Midbrain (tissue), 1 donor: ENCODE results near the gene ADPRM.

Source experiments
- DNase-seq: peaks from one replicate; lab custom pipeline; 2025; lab: John Stamatoyannopoulos, UW

Gene ADPRM

DNA sequence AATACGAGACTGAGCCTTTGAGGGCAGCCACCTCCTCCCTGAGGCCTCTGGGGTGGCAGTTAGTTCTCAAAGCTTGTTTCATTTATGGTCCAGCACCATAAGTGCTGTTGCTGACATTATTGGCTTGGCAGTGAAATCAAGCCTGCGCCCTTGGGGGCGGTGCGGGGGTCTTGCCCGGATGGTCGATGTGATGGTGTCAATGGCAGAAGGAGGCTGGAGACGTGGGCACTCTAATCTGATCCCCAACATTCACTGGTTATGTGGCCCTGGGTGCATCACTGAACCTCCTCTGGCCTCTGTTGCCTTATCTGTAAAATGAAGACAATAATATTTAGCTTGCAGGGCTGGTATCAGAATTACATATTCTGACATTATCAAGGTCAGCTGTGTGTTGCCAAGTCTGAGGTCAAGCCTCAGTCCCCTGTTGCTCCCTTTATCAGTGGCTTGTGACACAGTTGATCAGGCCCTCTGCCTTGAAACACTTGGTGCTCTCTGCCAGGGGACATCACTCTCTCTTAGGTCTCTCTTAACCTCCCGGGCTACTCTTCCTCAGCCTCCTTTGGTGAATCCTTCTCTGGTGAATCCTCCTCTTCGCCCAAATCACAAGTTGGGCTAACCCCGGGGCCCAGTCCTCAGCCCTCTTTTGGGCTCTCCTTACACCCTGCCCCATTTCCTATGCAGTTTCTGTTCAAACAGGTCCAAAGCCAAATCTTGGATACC, 44.2 kb downstream of the ADPRM start:
- DNase-seq, result no peak

DNA sequence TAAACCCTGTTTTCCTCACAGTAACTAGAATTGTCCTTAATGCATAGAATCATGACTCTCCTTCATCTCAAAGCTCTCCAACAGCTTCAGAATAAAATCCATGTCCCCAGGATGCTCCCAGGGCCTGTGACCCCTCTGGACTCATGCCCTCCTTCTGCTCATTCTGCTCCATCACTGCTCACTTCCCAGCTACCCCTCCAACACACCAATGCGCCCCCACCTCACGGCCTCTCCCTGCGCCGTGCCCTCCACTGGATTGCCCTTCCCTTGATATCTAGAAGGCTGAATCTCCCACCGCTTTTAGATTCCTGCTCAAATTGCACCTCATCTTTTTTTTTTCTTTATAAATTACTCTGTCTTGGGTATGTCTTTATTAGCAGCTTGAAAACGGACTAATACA, 45.0 kb downstream of the ADPRM start:
- DNase-seq, result no peak

GRCh38 chr17:10743316-10744009, 46.1 kb downstream of the ADPRM start:
- no peak for DNase-seq

- DNase-seq, result no peak
Observed at GRCh38 chr17:10744501-10745000, 47.2 kb downstream of the ADPRM start.

GRCh38 chr17:10745231-10745630, 47.8 kb downstream of the ADPRM start:
- DNase-seq, result no peak

DNA sequence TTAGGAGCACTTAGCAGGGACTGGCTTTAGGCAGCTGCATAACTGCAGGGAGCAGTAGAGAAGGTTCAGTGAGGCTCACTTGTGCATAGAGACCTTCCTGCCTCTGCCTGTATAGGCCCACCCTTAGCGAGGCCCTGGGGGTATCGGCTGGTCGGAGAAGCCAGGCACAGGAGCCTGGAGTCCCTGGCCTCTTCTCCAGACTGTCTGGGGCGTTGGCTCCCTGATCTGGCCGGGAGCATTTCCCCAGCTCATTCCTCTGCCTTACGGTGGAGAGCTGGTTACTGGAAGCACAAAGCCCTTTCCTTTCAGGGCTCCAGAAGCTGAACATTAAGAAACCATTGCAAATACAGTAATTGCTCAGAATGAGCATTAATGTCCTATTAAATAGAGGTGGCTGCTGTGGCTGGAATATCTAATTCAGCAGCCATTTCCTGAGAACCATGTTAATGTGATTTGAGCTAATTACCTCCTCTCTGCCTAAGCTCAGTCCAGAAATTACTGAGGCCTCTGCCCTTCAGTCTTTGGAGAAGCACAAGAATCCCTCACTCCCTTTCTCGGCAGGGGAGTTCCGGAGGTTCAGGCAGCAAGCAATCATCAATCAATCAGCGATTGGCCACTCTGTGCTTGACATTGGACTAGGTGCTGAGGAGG, 51.3 kb downstream of the ADPRM start:
- DNase-seq, result no peak

- DNase-seq, result no peak
Observed at GRCh38 chr17:10750210-10750609, 52.8 kb downstream of the ADPRM start.

DNA sequence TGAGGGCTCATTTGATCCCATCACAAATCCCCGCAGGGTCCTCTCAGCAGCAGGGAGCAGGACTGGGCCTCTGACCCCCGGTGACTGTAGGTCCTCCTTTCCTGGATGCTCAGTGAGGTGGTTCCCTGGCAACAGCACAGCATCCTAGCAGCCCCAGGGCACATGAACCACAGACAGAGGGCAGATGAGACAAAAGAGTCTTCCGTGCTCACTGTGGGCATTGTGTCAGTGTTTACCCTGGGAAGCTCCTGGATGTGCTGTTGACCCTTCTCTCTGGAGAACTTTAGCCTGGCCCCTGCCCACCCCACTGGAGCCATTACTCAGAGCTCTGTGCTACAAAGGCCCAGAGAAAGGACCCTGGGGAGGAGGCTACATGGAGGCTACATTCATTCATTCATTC, 54.2 kb downstream of the ADPRM start:
- DNase-seq, result no peak

GRCh38 chr17:10752696-10753095, 55.3 kb downstream of the ADPRM start:
- no peak for DNase-seq

DNA sequence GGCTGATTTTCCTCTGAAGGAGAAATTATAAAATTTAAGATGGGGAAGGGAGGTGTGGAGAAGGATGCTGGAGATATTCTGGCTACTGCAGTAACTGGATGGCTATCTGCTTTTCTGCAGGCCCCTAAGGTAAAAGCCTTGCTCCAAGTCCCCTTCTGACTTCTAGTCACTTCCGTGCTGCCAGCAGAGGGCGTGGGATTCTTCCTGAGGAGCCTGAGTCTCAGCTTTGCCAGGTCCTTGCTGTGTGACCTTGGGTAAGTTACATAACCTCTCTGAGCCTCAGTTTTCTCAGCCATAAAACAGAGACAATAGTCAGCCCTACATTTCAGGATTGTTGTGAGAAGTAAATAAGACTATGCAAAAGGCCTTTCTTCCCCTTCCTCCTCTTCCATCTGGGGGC, 56.7 kb downstream of the ADPRM start:
- no peak for DNase-seq

- DNase-seq, result no peak
Observed at GRCh38 chr17:10754861-10755591, 57.6 kb downstream of the ADPRM start.

- DNase-seq, result no peak
Observed at GRCh38 chr17:10755592-10756127, 58.3 kb downstream of the ADPRM start.

DNA sequence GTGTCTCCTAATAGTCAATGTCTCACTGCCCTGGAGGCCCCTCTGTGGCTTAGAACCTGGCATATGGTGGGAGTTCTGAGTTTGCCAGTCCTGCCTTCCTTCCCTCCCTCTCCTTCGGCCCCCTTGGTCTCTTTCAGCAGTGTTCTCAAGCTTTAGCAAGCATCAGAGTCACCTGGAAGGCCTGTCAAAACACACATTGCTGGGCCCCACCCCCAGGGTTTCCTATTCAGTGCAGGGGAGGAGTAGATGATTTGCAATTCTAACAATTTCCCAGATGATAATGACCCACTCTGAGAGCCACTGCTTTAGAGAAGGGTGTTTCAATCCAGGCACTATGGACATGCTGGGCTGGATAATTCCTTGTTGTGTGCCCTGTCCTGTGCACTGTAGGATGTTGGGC, 58.8 kb downstream of the ADPRM start:
- DNase-seq, result no peak

- no peak for DNase-seq
Observed at GRCh38 chr17:10756619-10757018, 59.2 kb downstream of the ADPRM start.

GRCh38 chr17:10757067-10757466, 59.7 kb downstream of the ADPRM start:
- no peak for DNase-seq

DNA sequence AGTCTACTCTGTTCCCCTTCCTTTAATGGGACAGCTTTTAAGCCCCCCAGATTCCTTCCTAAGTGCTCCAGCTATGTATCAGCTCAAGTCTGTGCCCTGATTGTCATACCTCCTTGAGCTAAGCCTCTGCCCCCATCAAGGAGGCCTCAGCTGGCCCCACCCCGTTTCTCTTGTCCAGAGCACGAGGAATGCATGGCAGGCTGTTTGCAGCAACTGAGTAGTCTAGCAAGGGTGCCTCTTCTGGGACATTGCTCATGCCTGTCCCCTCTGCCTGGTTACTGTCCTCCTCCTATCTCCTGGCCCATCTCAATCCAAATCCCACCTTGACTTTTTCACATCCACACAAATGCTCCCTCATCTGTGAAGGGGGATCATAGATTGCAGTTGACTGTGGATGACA, 60.3 kb downstream of the ADPRM start:
- no peak for DNase-seq

DNA sequence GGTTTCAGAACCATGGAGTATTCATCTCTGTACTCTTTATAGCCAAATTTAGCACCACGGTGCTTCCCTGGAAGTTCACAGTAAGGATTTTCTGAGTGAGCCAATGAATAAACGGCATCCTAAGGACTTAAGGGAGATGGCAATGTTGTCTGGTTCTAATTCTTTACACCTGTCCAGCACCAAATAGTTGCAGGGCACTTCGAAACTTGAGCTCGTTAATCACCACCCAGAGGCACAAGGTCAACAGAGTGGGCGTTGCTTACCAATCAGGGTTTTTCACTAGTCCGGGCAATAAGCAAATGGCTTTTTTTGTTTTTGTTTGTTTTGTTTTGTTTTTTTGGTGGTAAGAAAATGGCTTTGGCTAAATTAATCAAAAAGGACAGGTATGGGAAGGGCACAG, 60.7 kb downstream of the ADPRM start:
- DNase-seq, result no peak
